ENCODE results near the gene IL1R1.
A peak's percentile ranks its signal among the peaks of the same experiment; 100 is the strongest.
"Not testable (repeated sequence)": the region's sequence is repeated elsewhere in the genome, so short reads cannot be mapped to it uniquely, and the experiment has no call there.

IL1R1 gene

GRCh38 chr2:102103284-102103683 lies 39.3 kb upstream of the IL1R1 start:
- no peaks in the 10 kb centered on the region for H3K36me3 Mint-ChIP-seq (ENCODE audit: low read depth)
- peaks cover 45% of the 10 kb centered on the region for H3K4me1 Mint-ChIP-seq
- H3K4me3 Mint-ChIP-seq = peak overlapping the region in 1 of 3 experiments; percentile 28
- no peaks in the 10 kb centered on the region for H3K27me3 Mint-ChIP-seq (ENCODE audit: low read depth)
- no peak for TF ChIP-seq CTCF (IDR thresholded peaks at IDR 0.05; ENCODE audit: unreplicated experiment in 3 of 3)
- H3K9me3 Mint-ChIP-seq = peaks cover 4% of the 10 kb centered on the region
- peak overlapping the region; percentile 32 to 86 (median 78) for H3K27ac Mint-ChIP-seq

- no peak for TF ChIP-seq CTCF (IDR thresholded peaks at IDR 0.05; ENCODE audit: unreplicated experiment in 3 of 3)
- Mint-ChIP-seq H3K4me1 (peaks cover 47% of the 10 kb centered on the region), H3K36me3 (ENCODE audit: low read depth) (no peaks in the 10 kb centered on the region), H3K4me3 (peak overlapping the region; percentile 26 to 77 (median 72)), H3K9me3 (no peaks in the 10 kb centered on the region), H3K27me3 (ENCODE audit: low read depth) (no peaks in the 10 kb centered on the region), H3K27ac (peak overlapping the region; percentile 63 to 78 (median 76))
Measured at GRCh38 chr2:102103992-102104871, 38.3 kb upstream of the IL1R1 start.

- Mint-ChIP-seq H3K4me3 (peak overlapping the region in 2 of 3 experiments; percentile 3 to 34), H3K4me1 (peaks cover 52% of the 10 kb centered on the region), H3K9me3 (no peaks in the 10 kb centered on the region), H3K36me3 (ENCODE audit: low read depth) (no peaks in the 10 kb centered on the region), H3K27me3 (ENCODE audit: low read depth) (no peaks in the 10 kb centered on the region), H3K27ac (peak overlapping the region; percentile 52 to 78 (median 71))
- no peak for TF ChIP-seq CTCF (IDR thresholded peaks at IDR 0.05; ENCODE audit: unreplicated experiment in 3 of 3)
Measured at GRCh38 chr2:102106133-102106556, 36.4 kb upstream of the IL1R1 start.

- not testable (repeated sequence) for H3K9me3 Mint-ChIP-seq
Measured at GRCh38 chr2:102106813-102107740, 35.5 kb upstream of the IL1R1 start.

GRCh38 chr2:102107741-102108070 lies 34.8 kb upstream of the IL1R1 start:
- peak overlapping the region; percentile 70 to 89 (median 72) for H3K27ac Mint-ChIP-seq
- no peaks in the 10 kb centered on the region for H3K36me3 Mint-ChIP-seq (ENCODE audit: low read depth)
- peaks cover 3% of the 10 kb centered on the region for H3K9me3 Mint-ChIP-seq
- no peak overlapping the region for H3K4me3 Mint-ChIP-seq
- no peak for TF ChIP-seq CTCF (IDR thresholded peaks at IDR 0.05; ENCODE audit: unreplicated experiment in 3 of 3)
- peaks cover 55% of the 10 kb centered on the region for H3K4me1 Mint-ChIP-seq
- peaks cover 6% of the 10 kb centered on the region for H3K27me3 Mint-ChIP-seq (ENCODE audit: low read depth)

More at GRCh38 chr2:102106813-102107740, 35.5 kb upstream of the IL1R1 start:
- Mint-ChIP-seq H3K27ac (peak overlapping the region; percentile 71 to 89 (median 72)), H3K4me1 (peaks cover 53% of the 10 kb centered on the region)
- H3K27me3 Mint-ChIP-seq (ENCODE audit: low read depth); H3K36me3 Mint-ChIP-seq (ENCODE audit: low read depth); H3K4me3 Mint-ChIP-seq: not testable (repeated sequence)

GRCh38 chr2:102109016-102109415 lies 33.5 kb upstream of the IL1R1 start:
- Mint-ChIP-seq H3K27me3 (ENCODE audit: low read depth) (peaks cover 6% of the 10 kb centered on the region), H3K27ac (peak overlapping the region in 1 of 3 experiments; percentile 12), H3K4me3 (no peak overlapping the region), H3K4me1 (peaks cover 49% of the 10 kb centered on the region), H3K9me3 (peaks cover 3% of the 10 kb centered on the region), H3K36me3 (ENCODE audit: low read depth) (no peaks in the 10 kb centered on the region)
- TF ChIP-seq CTCF (IDR thresholded peaks at IDR 0.05; ENCODE audit: unreplicated experiment in 3 of 3) = no peak

Measured in nephron (organoid).